HepG2 (cell line): ENCODE measurements around the gene LZTS2. TPM values are rescaled to one million over a fixed set of nuclear protein-coding genes. Genes with fewer than 3 reads are reported as not detected.
A peak's percentile ranks its signal among the peaks of the same experiment; 100 is the strongest.

Experiments used
- JARID2 ChIP-seq: sonication (generic); formaldehyde crosslinking; IDR thresholded peaks from 2 replicates; pipeline ENCODE4 v1.8.1; 2023; ENCODE audit warnings: missing genetic modification reagents, inconsistent platforms; ENCODE audit not compliant: insufficient replicate concordance
- RFXANK ChIP-seq: IDR thresholded peaks from 2 replicates; pipeline ENCODE4 v1.6.1; 2016
- SKI ChIP-seq: fragments of 450-650 bp; IDR thresholded peaks from one replicate; pipeline ENCODE4 v1.6.1; 2018; ENCODE audit warnings: mild to moderate bottlenecking; ENCODE audit not compliant: partially characterized antibody
- polyA plus RNA-seq, 8 experiments: library from polyadenylated mRNA; depleted of rRNA in 3 of 8; stranded (reverse) in 7 of 8; unstranded in 1 of 8; fragments of >200 nt; fragmentation: Illumina TruSeq in 4 of 8; extraction: Trizol in 4 of 8; gene quantifications; 2 replicates each; pipeline versions ENCODE4 v1.2.1 to v1.2.3, GENCODE V29; 2011 to 2016; ENCODE audit warnings: low read depth in 4 of 8, missing spikeins in 1 of 8, mixed read lengths in 1 of 8; ENCODE audit not compliant: insufficient read depth in 1 of 8
- total RNA-seq, 5 experiments: library from RNA; depleted of rRNA; stranded (reverse); fragments of >200 nt; fragmentation: Illumina TruSeq; extraction: Trizol; gene quantifications; 2 replicates each; pipeline ENCODE4 v1.2.3, GENCODE V29; 2016; ENCODE audit warnings: low read depth in 1 of 5
- TF ChIP-seq, protein P1 (sequence below): sonication (generic); formaldehyde crosslinking; IDR thresholded peaks from 2 replicates; pipeline ENCODE4 v1.4.0; 2020; ENCODE audit warnings: missing genetic modification reagents
- TF ChIP-seq, protein P2 (sequence below): IDR thresholded peaks from 2 replicates; pipeline ENCODE4 v1.6.1; 2016; ENCODE audit warnings: missing compliant biosample characterization, missing genetic modification reagents, borderline replicate concordance
- TF ChIP-seq, protein P3 (sequence below): sonication (generic); formaldehyde crosslinking; IDR thresholded peaks from 2 replicates; pipeline ENCODE4 v1.4.0; 2020; ENCODE audit warnings: missing genetic modification reagents
- TF ChIP-seq, protein P4 (sequence below), 2 experiments: sonication (generic) in 1 of 2; formaldehyde crosslinking in 1 of 2; IDR thresholded peaks; 2 replicates each; pipeline versions ENCODE4 v1.4.0 to v1.6.1; 2016 to 2020; ENCODE audit warnings: borderline replicate concordance in 1 of 2, low read depth in 1 of 2, mild to moderate bottlenecking in 1 of 2, missing genetic modification reagents in 1 of 2
- TF ChIP-seq, protein P5 (sequence below): sonication (generic); formaldehyde crosslinking; IDR thresholded peaks from 2 replicates; pipeline ENCODE4 v1.5.1; 2020; ENCODE audit warnings: missing genetic modification reagents, mild to moderate bottlenecking, borderline replicate concordance
- TF ChIP-seq, protein P6 (sequence below): sonication (generic); formaldehyde crosslinking; IDR thresholded peaks from 2 replicates; pipeline ENCODE4 v1.4.0; 2020; ENCODE audit warnings: missing genetic modification reagents
- TF ChIP-seq, protein P7 (sequence below): sonication (generic); formaldehyde crosslinking; IDR thresholded peaks from 2 replicates; pipeline ENCODE4 v1.5.0; 2020; ENCODE audit warnings: missing genetic modification reagents

The LZTS2 gene
- total and polyA plus RNA-seq, 2 of the 13 experiments (the other 11 are each of a cell fraction or from before 2014, with no cell fraction given): 43.6 to 65.6 TPM

DNA sequence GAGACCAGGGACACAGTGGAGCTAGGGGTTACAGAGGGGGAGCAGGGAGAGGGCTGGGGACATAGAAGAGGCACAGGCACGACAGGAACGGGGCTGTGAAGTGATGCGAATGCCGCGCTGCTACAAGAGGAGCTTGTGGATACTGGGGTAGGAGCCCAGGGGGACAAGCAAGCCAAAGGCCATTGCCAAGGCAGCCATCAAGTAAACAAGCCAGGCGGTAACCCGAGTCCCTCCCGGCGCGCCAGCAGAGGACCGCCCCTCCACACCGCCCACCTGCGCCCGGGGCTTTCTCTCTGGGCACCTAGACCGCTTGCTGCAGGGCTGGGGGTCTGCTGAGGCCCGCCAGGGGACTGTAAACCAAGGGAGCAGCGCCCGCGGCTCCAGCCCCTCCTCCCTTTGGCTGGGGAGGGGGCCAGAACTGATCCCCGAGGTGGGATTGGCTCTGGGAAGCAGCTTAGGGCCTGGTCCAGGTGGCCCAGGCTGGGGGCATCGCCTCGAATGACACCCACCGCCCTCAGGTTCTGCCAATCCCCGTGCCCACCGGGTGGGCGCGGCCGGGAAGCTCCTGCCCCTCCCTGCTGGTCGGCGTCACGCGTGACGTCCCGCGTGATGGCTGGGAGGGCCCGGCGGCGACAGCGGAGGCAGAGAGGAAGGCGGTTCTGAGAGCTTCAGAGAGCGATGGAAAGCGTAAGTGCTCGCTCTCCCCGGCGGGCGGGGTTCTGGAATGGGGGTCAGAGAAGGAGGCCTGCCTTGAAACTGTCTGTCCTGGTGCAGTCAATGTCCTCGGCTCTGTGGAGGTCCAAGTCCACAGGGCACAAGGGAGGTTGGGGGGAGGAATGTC lies 32.4 kb downstream of the LZTS2 start (continued):
- TF ChIP-seq, protein P1, sequence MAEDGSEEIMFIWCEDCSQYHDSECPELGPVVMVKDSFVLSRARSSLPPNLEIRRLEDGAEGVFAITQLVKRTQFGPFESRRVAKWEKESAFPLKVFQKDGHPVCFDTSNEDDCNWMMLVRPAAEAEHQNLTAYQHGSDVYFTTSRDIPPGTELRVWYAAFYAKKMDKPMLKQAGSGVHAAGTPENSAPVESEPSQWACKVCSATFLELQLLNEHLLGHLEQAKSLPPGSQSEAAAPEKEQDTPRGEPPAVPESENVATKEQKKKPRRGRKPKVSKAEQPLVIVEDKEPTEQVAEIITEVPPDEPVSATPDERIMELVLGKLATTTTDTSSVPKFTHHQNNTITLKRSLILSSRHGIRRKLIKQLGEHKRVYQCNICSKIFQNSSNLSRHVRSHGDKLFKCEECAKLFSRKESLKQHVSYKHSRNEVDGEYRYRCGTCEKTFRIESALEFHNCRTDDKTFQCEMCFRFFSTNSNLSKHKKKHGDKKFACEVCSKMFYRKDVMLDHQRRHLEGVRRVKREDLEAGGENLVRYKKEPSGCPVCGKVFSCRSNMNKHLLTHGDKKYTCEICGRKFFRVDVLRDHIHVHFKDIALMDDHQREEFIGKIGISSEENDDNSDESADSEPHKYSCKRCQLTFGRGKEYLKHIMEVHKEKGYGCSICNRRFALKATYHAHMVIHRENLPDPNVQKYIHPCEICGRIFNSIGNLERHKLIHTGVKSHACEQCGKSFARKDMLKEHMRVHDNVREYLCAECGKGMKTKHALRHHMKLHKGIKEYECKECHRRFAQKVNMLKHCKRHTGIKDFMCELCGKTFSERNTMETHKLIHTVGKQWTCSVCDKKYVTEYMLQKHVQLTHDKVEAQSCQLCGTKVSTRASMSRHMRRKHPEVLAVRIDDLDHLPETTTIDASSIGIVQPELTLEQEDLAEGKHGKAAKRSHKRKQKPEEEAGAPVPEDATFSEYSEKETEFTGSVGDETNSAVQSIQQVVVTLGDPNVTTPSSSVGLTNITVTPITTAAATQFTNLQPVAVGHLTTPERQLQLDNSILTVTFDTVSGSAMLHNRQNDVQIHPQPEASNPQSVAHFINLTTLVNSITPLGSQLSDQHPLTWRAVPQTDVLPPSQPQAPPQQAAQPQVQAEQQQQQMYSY: no peak
- TF ChIP-seq SKI (peak; percentile 77), RFXANK (CRISPR knock-in tag) (no peak), JARID2 (peak; percentile 48)
- TF ChIP-seq, protein P2, sequence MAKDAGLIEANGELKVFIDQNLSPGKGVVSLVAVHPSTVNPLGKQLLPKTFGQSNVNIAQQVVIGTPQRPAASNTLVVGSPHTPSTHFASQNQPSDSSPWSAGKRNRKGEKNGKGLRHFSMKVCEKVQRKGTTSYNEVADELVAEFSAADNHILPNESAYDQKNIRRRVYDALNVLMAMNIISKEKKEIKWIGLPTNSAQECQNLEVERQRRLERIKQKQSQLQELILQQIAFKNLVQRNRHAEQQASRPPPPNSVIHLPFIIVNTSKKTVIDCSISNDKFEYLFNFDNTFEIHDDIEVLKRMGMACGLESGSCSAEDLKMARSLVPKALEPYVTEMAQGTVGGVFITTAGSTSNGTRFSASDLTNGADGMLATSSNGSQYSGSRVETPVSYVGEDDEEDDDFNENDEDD: 0 out of 2 replicates have a peak, but pooled peaks have one; percentile 14
- TF ChIP-seq, protein P3, sequence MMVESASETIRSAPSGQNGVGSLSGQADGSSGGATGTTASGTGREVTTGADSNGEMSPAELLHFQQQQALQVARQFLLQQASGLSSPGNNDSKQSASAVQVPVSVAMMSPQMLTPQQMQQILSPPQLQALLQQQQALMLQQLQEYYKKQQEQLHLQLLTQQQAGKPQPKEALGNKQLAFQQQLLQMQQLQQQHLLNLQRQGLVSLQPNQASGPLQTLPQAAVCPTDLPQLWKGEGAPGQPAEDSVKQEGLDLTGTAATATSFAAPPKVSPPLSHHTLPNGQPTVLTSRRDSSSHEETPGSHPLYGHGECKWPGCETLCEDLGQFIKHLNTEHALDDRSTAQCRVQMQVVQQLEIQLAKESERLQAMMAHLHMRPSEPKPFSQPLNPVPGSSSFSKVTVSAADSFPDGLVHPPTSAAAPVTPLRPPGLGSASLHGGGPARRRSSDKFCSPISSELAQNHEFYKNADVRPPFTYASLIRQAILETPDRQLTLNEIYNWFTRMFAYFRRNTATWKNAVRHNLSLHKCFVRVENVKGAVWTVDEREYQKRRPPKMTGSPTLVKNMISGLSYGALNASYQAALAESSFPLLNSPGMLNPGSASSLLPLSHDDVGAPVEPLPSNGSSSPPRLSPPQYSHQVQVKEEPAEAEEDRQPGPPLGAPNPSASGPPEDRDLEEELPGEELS (CRISPR knock-in tag): peak; percentile 26
- TF ChIP-seq, protein P4, sequence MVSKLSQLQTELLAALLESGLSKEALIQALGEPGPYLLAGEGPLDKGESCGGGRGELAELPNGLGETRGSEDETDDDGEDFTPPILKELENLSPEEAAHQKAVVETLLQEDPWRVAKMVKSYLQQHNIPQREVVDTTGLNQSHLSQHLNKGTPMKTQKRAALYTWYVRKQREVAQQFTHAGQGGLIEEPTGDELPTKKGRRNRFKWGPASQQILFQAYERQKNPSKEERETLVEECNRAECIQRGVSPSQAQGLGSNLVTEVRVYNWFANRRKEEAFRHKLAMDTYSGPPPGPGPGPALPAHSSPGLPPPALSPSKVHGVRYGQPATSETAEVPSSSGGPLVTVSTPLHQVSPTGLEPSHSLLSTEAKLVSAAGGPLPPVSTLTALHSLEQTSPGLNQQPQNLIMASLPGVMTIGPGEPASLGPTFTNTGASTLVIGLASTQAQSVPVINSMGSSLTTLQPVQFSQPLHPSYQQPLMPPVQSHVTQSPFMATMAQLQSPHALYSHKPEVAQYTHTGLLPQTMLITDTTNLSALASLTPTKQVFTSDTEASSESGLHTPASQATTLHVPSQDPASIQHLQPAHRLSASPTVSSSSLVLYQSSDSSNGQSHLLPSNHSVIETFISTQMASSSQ (IDR thresholded peaks at IDR 0.05; ENCODE audit: low read depth): no peak
- TF ChIP-seq, protein P4 (CRISPR knock-in tag; IDR thresholded peaks at IDR 0.05; ENCODE audit: borderline replicate concordance): 0 out of 2 replicates have a peak, but pooled peaks have one; percentile 2
- TF ChIP-seq, protein P5, sequence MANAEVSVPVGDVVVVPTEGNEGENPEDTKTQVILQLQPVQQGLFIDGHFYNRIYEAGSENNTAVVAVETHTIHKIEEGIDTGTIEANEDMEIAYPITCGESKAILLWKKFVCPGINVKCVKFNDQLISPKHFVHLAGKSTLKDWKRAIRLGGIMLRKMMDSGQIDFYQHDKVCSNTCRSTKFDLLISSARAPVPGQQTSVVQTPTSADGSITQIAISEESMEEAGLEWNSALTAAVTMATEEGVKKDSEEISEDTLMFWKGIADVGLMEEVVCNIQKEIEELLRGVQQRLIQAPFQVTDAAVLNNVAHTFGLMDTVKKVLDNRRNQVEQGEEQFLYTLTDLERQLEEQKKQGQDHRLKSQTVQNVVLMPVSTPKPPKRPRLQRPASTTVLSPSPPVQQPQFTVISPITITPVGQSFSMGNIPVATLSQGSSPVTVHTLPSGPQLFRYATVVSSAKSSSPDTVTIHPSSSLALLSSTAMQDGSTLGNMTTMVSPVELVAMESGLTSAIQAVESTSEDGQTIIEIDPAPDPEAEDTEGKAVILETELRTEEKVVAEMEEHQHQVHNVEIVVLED: peak; percentile 7; the same call in 1 of the 2 replicates
- TF ChIP-seq, protein P6, sequence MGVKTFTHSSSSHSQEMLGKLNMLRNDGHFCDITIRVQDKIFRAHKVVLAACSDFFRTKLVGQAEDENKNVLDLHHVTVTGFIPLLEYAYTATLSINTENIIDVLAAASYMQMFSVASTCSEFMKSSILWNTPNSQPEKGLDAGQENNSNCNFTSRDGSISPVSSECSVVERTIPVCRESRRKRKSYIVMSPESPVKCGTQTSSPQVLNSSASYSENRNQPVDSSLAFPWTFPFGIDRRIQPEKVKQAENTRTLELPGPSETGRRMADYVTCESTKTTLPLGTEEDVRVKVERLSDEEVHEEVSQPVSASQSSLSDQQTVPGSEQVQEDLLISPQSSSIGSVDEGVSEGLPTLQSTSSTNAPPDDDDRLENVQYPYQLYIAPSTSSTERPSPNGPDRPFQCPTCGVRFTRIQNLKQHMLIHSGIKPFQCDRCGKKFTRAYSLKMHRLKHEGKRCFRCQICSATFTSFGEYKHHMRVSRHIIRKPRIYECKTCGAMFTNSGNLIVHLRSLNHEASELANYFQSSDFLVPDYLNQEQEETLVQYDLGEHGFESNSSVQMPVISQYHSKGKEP (CRISPR knock-in tag): no peak
- TF ChIP-seq, protein P7, sequence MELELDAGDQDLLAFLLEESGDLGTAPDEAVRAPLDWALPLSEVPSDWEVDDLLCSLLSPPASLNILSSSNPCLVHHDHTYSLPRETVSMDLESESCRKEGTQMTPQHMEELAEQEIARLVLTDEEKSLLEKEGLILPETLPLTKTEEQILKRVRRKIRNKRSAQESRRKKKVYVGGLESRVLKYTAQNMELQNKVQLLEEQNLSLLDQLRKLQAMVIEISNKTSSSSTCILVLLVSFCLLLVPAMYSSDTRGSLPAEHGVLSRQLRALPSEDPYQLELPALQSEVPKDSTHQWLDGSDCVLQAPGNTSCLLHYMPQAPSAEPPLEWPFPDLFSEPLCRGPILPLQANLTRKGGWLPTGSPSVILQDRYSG (CRISPR knock-in tag): 0 out of 2 replicates have a peak, but pooled peaks have one; percentile 36
